ENCODE measurements around the gene PLEKHA7. TPM values are rescaled to one million over a fixed set of nuclear protein-coding genes. Genes with fewer than 3 reads are reported as not detected.

The PLEKHA7 gene
- total and polyA plus RNA-seq, 8 donors = 14.9 to 29.9 (median 20.0) TPM

- WGBS, 2 donors = 76 to 82% methylated on average over 3 of the region's 3 CpGs
- peak overlapping the region in 3 of 4 donors; percentile 2 to 22 (median 10) for H3K27ac ChIP-seq
- H3K36me3 ChIP-seq = no peaks in the 10 kb centered on the region
- DNase-seq (peak in 5 of 6 donors; percentile 47 to 83 (median 81)), ATAC-seq (peak; percentile 49 to 77 (median 68)), FAIRE-seq (no peak)
- TF ChIP-seq, protein P1, sequence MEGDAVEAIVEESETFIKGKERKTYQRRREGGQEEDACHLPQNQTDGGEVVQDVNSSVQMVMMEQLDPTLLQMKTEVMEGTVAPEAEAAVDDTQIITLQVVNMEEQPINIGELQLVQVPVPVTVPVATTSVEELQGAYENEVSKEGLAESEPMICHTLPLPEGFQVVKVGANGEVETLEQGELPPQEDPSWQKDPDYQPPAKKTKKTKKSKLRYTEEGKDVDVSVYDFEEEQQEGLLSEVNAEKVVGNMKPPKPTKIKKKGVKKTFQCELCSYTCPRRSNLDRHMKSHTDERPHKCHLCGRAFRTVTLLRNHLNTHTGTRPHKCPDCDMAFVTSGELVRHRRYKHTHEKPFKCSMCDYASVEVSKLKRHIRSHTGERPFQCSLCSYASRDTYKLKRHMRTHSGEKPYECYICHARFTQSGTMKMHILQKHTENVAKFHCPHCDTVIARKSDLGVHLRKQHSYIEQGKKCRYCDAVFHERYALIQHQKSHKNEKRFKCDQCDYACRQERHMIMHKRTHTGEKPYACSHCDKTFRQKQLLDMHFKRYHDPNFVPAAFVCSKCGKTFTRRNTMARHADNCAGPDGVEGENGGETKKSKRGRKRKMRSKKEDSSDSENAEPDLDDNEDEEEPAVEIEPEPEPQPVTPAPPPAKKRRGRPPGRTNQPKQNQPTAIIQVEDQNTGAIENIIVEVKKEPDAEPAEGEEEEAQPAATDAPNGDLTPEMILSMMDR (IDR thresholded peaks at IDR 0.05) = no peak
- no peak overlapping the region for H3K4me3 ChIP-seq
- peaks cover 0 to 24% (median 7%) of the 10 kb centered on the region in 3 donors for H3K4me1 ChIP-seq
- no peaks in the 10 kb centered on the region for H3K27me3 ChIP-seq
- intact Hi-C loops (cut with DNase I) = no loop called here
- no peaks in the 10 kb centered on the region for H3K9me3 ChIP-seq
Measured at GRCh38 chr11:17008099-17008498, 6.1 kb downstream of the PLEKHA7 start.

DNA sequence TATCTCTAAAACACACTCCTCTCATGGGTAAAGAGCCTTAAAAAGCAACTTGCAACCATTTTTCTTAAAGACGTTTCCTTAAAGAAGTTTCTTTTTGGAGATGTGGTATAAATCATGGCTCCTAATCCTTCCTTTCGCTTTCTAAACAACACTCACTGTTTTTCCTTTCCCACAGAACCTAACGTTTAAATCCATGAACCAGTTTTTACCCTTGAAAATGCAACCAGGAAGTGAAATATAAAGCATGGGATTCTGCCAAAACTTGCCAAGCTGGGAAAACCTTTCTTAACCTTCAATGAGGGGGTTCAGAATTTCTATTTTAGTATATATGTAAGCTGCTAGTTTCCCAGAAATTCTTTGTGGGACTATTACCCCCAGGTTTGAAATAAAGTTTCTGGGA lies 8.6 kb downstream of the PLEKHA7 start:
- FAIRE-seq = no peak
- Histone ChIP-seq H3K27ac (peak overlapping the region in 2 of 4 donors; percentile 45 to 51), H3K4me3 (no peak overlapping the region), H3K27me3 (no peaks in the 10 kb centered on the region), H3K4me1 (peaks cover 0 to 20% (median 7%) of the 10 kb centered on the region in 3 donors), H3K36me3 (no peaks in the 10 kb centered on the region), H3K9me3 (no peaks in the 10 kb centered on the region)
- WGBS, 2 donors = 25 to 26% methylated on average over 3 of the region's 3 CpGs
- DNase-seq = no peak
- TF ChIP-seq, protein P1 (IDR thresholded peaks at IDR 0.05) = no peak
- intact Hi-C loops (cut with DNase I) = no loop called here
- peak in 1 of 4 donors; percentile 32 for ATAC-seq

DNA sequence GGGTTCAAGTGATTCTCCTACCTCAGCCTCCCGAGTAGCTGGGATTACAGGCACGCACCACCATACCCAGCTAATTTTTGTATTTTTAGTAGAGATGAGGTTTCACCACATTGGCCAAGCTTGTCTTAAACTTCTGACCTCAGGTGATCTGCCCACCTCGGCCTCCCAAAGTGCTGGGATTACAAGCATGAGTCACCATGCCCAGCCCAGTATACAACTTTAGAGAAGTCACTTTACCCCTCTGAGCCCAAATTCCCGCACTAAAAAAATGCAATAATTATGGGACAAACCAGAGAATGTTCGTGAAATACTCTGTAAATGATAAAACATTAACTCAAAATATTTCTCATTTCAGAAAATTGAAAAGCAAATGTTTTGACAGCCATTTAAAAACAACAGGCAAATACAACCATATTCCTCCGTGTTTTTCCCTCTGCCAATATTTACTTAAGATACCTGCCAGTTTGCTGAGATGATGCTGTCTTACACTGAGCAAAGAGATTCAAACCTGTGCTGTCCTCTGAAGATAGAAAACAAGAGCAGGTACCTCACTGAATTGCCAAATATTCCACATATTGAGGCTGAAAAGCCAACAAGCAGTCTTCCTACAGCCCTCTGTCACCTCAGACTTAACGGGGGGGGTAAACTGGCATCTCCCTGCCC lies 9.6 kb downstream of the PLEKHA7 start:
- 58% methylated on average over 7 of the region's 7 CpGs for WGBS, 2 donors

GRCh38 chr11:17003426-17003825 lies 10.8 kb downstream of the PLEKHA7 start:
- no peaks in the 10 kb centered on the region for H3K36me3 ChIP-seq
- no peak for DNase-seq
- TF ChIP-seq, protein P1 (IDR thresholded peaks at IDR 0.05) = no peak
- no peak for ATAC-seq
- H3K27ac ChIP-seq = peak overlapping the region in 1 of 4 donors; percentile 45
- no peaks in the 10 kb centered on the region for H3K9me3 ChIP-seq
- H3K4me3 ChIP-seq = no peak overlapping the region
- H3K4me1 ChIP-seq = peaks cover 2 to 20% (median 7%) of the 10 kb centered on the region in 3 donors
- WGBS, 2 donors = 44 to 48% methylated on average over 2 of the region's 2 CpGs
- FAIRE-seq = no peak
- intact Hi-C loops (cut with DNase I) = no loop called here
- H3K27me3 ChIP-seq = no peaks in the 10 kb centered on the region

More for the DNA sequence above, 9.6 kb downstream of the PLEKHA7 start:
- FAIRE-seq (no peak), ATAC-seq (no peak), DNase-seq (no peak)
- Histone ChIP-seq H3K27ac (peak overlapping the region in 2 of 4 donors; percentile 45 to 51), H3K4me1 (peaks cover 0 to 20% (median 7%) of the 10 kb centered on the region in 3 donors), H3K27me3 (no peaks in the 10 kb centered on the region), H3K36me3 (no peaks in the 10 kb centered on the region), H3K4me3 (no peak overlapping the region), H3K9me3 (no peaks in the 10 kb centered on the region)
- intact Hi-C loops (cut with DNase I) = no loop called here
- TF ChIP-seq, protein P1 (IDR thresholded peaks at IDR 0.05) = no peak

- H3K27ac ChIP-seq = no peak overlapping the region
- no peaks in the 10 kb centered on the region for H3K9me3 ChIP-seq
- FAIRE-seq (no peak), ATAC-seq (no peak), DNase-seq (no peak)
- no peaks in the 10 kb centered on the region for H3K36me3 ChIP-seq
- WGBS, 2 donors = 49 to 55% methylated on average over 4 of the region's 4 CpGs
- TF ChIP-seq, protein P1 (IDR thresholded peaks at IDR 0.05) = no peak
- H3K4me1 ChIP-seq = peaks cover 7 to 17% (median 8%) of the 10 kb centered on the region in 3 donors
- no peak overlapping the region for H3K4me3 ChIP-seq
- no peaks in the 10 kb centered on the region for H3K27me3 ChIP-seq
- intact Hi-C loops (cut with DNase I) = no loop called here
Measured at GRCh38 chr11:17002543-17002942, 11.7 kb downstream of the PLEKHA7 start.
